Gastrocnemius medialis (tissue), 4 donors: ENCODE data around the gene TANC1.

Source experiments
- CTCF ChIP-seq, 5 experiments: fragments of 450-650 bp in 3 of 5; fragments of 200-600 bp in 2 of 5; sonication (generic) in 2 of 5; IDR thresholded peaks in 4 of 5; conservative IDR thresholded peaks in 1 of 5; 1 replicate in 4 of 5; 2 replicates in 1 of 5; pipeline ENCODE4 v1.5.1; 2016 to 2019; ENCODE audit warnings: antibody characterized with exemption in 5 of 5, mild to moderate bottlenecking in 3 of 5, moderate library complexity in 3 of 5
- POLR2A ChIP-seq, 2 donors: fragments of 450-650 bp; IDR thresholded peaks; one replicate each; pipeline ENCODE4 v1.6.1; 2017; ENCODE audit warnings: antibody characterized with exemption in 2 of 2, mild to moderate bottlenecking in 2 of 2, moderate library complexity in 2 of 2

GRCh38 chr2:159183346-159183745 is 214.9 kb downstream of the TANC1 start:
- TF ChIP-seq CTCF (IDR thresholded peaks at IDR 0.05 in 4 of 5, conservative IDR thresholded peaks at IDR 0.05 in 1 of 5) (no peak), POLR2A (IDR thresholded peaks at IDR 0.05) (no peak)
